A549 treated with AZD2906 at 1 μM for 4 hours (cell line): ENCODE results near the gene SERPINE3. TPM values are rescaled to one million over a fixed set of nuclear protein-coding genes. Genes with fewer than 3 reads are reported as not detected.

Experiments used
- total RNA-seq: library from RNA; stranded (reverse); fragments of 200-300 nt; extraction: Qiagen RNA extraction; gene quantifications from 5 replicates; pipeline ENCODE4 v1.2.3, GENCODE V29; 2022

Gene SERPINE3
- 0.03 TPM in 1 of 5 replicates, not detected in the others for total RNA-seq

GRCh38 chr13:51339354-51339753 lies at the start of gene SERPINE3:
Gene SERPINE3 (plus strand): TSS chr13:51339691. CDS start chr13:51341092, 1,401 bp downstream.

Other genes starting within 250 kb of the SERPINE3 start
- gene C13orf42, start 228.4 kb upstream of the SERPINE3 start, total RNA-seq = not detected in 5 replicates
- gene FAM124A, start 117.3 kb upstream of the SERPINE3 start, total RNA-seq = 2.1 to 2.6 TPM (median 2.3 TPM) in 5 replicates
- gene INTS6, start 113.3 kb downstream of the SERPINE3 start, total RNA-seq = 8.9 to 11.1 TPM (median 9.8 TPM) in 5 replicates
- gene WDFY2, start 244.8 kb downstream of the SERPINE3 start, total RNA-seq = 2.3 to 3.2 TPM (median 3.1 TPM) in 5 replicates